ENCODE data around the gene LMNB1.

LMNB1 gene

GRCh38 chr5:126863402-126863801 lies 86.5 kb downstream of the LMNB1 start:
- DNase-seq: no peak

- DNase-seq: no peak
Observed at GRCh38 chr5:126864042-126864688, 87.2 kb downstream of the LMNB1 start.

DNA sequence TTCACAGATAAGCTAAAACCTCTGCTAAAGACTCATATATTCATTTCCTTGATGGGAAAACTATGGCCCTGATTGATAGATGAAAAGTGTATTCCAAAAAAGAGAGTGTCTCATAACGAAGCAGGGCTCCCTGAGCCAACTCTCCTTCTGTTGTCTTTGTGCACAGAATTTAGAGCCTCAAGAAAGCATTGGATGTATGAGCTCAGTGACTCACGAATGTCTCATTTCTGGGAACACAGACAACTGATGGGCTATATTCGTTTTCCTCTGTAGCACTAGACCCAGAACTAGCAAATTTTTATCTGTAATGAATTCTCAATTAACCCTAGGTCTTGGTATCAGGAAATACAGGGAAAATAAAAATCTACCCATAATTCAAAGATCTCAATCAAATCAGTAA lies 88.4 kb downstream of the LMNB1 start:
- DNase-seq: no peak

- DNase-seq: no peak
Observed at GRCh38 chr5:126866851-126867636, 90.1 kb downstream of the LMNB1 start.

DNA sequence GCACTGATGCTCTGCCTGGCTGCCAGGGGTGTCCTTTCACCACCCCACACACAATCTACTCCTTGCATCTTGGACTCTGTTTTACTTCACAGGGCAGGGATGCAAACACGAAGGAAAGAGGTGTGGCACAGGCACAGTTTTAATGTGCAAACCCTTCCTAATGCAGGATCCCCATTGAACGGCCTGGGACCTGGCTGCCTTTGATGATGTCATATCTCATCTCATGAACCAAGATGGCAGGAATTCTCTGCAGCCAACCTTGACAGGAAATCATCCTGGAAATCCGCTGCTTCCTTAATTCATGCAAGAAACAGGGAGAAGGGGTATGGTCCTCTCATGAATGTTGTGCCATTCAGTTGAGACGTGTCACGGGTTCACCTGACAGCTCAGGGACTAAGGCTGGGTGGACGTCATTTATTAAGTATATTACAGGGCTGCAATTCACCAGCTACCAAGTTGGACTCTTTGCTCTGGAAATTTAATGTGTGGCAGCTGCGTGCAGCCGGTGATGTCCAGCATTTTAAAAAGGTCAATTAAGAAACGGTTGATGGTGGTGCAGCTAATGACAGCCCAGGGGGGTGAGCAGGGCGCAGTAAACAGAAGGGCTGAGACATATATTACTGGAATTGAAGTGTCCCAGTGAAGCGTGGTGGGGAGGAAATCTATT lies 91.5 kb downstream of the LMNB1 start:
- DNase-seq: no peak

DNA sequence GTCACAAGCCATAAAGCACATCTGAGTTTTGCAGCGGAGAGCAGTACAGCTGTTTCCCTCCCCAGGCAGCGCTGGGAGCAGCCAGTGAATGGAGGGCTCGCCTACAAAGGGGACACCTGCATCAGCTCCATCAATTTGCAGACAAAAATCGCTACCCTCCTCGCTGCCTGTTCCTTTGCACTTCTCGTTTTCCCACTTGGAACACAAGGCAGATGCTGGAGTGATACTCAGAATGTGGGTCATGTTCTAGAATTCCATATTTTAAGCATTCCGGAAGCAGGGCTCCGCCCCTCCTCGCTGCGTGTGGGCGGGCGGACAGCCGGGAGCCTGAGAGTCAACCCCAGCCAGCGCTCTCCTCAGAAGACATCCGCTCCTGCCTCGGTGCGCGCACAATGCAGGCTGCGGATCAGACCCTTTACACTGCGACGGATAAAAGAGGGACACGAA lies 92.1 kb downstream of the LMNB1 start:
- no peak for DNase-seq

DNA sequence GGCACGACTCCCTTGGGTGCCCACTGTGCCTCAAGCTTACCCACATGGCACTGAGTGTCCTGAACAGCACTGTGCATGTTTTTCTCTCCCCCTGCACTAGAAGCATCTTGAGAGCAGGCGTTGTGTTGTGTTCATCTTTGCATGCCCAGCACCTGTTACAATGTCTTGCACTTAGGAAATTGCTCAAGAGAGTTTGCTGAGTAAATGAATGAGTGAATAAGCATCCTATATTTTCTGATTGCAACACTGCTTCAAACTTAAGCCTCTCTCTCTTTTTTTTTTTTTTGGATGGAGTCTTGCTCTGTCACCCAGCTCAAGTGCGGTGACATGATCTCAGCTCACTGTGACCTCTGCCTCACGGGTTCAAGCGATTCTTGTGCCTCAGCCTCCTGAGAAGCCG lies 94.5 kb downstream of the LMNB1 start:
- no peak for DNase-seq

DNA sequence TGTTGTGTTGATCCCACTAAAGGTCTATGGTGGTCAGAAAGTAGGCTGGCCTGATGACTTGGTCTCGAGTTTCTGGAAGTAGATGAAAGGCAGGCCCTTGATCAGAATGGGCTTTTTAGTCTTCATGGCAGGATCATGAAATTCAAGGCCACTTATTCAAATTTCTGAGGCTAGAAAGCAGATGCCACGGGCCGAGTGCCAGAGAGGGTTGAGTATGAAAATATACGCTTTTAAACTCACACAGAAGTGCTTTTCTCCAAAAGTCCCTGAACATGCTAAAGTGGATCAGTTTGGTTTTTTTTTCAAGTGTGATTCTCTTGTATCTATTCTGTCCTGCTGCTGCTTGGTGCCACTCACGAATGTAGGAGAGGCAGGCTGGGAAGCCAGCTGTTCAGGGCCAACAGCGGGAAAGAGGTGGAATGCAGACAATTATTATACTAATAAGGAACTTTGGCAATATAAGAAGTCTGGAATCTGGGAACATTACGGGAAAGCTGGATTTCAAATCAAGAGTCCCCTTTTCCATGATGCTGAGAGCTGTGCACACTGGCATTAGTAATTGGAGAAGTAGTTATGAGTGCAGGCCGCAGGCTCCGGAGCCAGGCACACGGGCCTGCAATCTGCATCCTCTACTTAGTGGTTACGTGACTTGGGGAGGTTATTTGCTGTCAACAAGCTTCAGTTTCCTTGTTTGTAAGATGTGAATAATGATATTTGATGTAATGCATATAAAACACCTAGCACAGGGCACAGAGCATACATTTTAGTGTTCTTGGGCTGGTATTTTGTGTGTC lies 95.8 kb downstream of the LMNB1 start:
- no peak for DNase-seq

DNA sequence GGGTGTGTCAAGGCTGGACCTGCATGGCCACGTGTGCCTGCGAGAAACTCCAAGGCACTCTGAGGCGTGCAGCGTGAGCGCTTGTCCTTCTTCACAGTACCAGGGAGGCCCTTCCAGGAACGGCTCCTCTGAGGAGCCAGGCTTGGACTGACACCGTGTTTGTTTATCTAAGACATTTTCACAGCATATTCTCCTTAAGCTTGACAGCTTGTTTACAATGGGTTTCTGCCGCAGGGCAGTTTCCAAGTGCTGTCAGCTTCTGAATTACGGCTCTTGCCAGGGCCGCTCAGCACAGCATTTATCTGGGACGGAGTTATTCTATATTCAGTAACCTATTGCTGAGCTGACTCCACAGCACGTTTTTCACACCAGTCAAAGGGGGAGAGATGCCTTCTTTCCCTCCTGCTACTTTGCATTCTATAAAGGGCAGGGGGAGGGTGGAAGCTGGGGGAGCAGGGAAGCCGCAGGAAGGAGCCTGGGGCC lies 98.4 kb downstream of the LMNB1 start:
- DNase-seq: no peak

GRCh38 chr5:126877602-126878001 lies 100.7 kb downstream of the LMNB1 start:
- DNase-seq: no peak

DNA sequence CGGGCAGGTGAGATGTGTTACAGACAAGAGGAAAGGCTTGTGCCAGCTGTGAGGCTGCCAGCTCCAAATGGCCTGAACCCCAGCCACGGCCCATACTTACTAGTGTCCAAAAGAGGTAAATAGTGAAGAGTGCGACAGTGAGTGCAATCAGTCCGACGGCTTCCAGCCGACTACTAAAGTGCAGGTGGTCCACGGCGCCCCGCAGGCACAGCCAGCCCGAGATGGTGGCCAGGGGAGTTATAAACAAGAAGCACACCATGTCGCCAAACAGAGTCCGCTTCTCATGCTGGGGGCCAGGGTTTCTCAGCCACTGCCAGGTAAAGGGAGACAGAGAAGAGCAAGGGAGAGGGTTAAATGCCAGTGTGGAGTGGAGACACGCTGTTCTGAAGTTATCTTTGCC lies 101.1 kb downstream of the LMNB1 start:
- DNase-seq: no peak

DNA sequence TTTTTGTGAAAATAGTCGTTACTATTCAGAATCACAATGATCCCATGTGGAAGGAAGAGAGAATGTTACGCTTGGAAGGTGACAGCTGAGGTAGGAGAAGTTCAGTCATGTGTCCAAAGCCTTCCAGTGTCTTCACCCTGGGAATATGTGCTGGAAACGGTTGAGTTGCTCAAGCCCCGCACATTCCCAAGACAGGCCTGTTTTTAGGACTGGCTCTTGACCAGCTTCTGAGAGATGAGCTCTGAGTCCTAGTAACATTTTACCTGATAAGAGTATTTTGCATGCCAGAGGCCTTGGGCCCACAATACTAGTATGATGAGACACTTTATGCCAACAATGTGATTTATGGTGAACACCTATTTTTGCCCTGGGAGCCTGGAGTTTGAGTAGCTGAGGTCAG lies 101.7 kb downstream of the LMNB1 start:
- no peak for DNase-seq

DNA sequence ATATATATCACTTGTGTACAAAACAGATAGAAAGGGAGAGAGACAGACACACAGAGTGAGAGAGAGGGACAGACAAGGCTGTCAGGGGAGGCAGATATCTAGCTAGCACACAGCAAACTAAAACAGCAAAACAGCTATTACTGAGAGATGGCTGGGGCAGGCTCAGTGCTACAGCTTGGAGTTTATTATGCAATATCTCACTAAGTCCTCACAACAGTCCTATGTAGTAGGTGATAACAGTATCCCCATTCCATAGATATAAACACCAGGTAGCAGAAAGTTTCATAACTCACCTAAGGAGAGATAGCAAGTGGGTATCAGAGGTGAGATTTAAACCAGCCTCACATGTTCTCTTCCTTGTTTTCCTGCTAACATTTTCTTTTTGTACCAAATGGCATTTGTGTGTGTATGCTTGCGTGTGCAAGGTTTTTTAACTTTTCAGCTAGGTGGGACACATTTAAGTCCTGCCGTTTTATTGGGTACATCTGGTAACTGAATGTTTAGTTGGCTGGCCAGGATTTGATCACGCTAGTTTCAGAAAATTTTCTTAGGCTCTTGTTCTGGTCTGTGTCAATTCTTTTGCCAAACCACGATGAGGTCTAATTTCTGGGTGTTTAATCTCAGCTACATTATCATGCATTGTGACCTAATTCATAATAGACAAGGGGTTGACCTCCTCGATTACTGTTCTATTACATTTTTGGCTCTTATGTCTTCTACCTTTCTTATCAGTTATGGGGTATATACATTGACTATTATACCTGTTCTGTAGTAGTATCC lies 105.1 kb downstream of the LMNB1 start:
- no peak for DNase-seq

DNA sequence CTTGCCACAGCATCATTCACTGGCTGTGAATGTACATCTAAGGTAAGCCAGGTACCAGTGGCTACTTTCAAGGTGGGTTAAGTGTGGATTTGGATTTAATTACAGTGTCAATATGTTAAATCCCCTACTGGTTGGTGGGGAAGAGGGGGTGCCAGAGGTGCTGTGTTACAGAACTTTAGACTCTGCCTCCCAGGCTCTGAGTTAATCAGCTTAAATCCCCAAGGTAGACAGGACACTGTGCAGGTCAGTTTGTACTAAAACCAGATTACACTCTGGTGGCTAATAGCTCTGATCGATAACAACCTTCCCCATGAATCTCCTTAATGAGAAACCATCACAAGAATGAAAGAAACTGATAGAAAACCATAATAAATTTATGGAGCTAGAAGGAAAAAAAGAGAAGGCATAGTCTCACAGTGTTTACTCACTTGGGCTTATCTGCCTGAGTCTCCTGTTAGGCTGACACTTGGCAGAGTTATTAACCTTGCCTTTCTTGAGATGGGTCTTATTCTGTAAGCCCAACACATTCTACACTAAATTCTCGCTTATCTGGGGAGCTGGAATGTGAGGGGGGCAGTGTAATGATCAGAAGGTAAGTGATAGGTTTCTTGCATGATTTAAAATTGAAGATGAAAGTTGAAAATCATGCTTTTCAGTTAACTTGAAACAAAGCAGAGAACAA lies 106.8 kb downstream of the LMNB1 start:
- no peak for DNase-seq

DNA sequence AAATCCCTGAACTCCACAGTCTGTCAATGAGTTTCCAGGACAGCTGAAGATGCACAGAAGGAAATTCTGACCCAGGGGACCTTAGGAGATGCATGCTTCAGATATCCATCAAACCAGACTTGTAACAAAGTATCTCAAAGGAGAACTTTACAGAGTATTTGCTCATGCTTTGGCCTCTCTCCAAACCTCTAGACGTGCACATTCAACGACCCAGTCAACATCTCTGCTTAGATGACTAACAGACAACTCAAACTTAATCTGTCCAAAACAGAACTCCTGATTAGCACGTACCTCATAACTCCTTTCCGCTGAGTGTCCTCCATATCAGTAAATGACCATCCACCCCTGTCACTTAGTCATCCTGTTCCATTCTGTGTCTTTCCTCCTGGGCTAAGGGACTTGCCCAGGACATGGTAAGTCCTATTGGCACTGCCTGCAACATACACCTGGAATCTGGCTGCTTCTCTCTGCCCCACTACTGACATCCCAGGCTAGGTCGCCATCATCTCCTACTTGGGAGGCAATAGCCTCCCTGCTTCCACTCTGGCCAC lies 107.4 kb downstream of the LMNB1 start:
- no peak for DNase-seq

Data from activated CD8-positive, alpha-beta memory T cell treated with anti-CD3 and anti-CD28 coated beads for 24 hours (primary cell).